Left renal cortex interstitium (tissue), 4 donors: Measurements from ENCODE around the gene COL4A1. TPM values are rescaled to one million over a fixed set of nuclear protein-coding genes. Genes with fewer than 3 reads are reported as not detected.

ENCODE experiments used
- DNase-seq, 4 donors: peaks; one replicate each; pipeline ENCODE4 v3.0.0-alpha.2; 2013; ENCODE audit warnings: low read depth in 4 of 4, low spot score in 2 of 4, missing footprints in 1 of 4
- polyA plus RNA-seq, 4 donors: library from polyadenylated mRNA; unstranded; fragments of 120-200 nt; gene quantifications; one replicate each; pipeline ENCODE4 v1.2.1, GENCODE V29; 2013; ENCODE audit not compliant: insufficient read length in 4 of 4

The COL4A1 gene
- polyA plus RNA-seq, 4 donors, result 518 to 626 (median 569) TPM

GRCh38 chr13:110280985-110281688 is 25.8 kb downstream of the COL4A1 start:
- no peak for DNase-seq

DNA sequence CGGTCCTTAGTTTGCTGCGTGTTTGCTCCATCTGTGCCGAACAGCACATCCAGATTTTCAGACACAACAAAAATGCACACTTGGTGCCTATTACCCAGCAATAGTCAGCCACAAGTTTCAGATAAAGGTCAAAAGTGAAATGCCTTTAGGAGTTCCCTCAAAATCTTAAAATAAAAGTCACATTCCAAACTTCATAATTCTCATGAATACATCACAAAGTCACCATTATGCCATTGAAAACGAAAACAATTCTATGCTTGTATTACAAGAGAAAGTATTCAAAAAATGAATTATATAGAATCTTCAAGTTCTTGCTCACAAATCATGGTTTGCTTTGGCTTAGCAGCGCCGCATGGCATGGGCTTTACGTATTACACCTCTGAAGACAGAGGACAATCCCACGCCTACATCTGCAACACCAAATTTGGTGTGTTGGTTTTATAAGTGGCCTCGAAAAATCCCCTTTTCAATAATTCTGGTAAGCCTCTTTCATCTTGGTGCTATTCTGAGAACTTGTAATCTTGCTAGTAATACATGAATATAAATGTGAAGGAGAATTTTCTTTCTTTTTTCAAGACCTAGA is 26.6 kb downstream of the COL4A1 start:
- no peak for DNase-seq

GRCh38 chr13:110279684-110280083 is 27.3 kb downstream of the COL4A1 start:
- DNase-seq, result no peak

- DNase-seq, result no peak
These were observed 28.1 kb downstream of the COL4A1 start for GRCh38 chr13:110278859-110279258.

- DNase-seq, result no peak
These were observed 29.5 kb downstream of the COL4A1 start for GRCh38 chr13:110277357-110277975.

- no peak for DNase-seq
These were observed 30.4 kb downstream of the COL4A1 start for GRCh38 chr13:110276553-110276950.

DNA sequence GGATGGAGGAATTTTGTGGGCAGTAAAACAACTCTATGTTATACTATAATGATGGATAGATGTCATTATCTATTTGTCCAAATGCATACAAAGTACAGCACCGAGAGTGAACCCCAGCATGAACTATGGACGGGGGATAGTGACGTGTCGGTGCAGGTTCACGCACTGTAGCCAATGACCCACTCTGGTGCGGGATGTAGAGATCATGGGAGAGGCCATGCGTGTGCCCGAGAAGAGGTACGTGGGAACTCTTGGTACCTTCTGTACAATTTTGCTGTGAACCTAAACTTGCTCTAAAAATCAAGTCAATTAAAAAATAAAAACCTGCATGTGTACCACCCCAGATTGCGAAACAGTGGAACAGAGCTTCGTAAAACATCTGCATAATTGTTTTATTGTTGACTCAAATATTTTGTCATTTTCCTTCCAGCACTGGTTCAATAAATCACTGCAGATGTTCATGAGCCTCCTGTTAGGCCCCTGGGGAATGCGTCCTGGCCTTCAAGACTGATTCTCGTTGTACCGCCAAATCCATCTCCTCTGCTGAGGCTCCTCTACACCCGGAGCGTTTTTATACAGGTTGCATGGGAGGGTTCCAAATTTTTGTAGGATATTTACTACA is 30.9 kb downstream of the COL4A1 start:
- DNase-seq, result no peak

GRCh38 chr13:110274687-110275086 is 32.3 kb downstream of the COL4A1 start:
- DNase-seq, result no peak

DNA sequence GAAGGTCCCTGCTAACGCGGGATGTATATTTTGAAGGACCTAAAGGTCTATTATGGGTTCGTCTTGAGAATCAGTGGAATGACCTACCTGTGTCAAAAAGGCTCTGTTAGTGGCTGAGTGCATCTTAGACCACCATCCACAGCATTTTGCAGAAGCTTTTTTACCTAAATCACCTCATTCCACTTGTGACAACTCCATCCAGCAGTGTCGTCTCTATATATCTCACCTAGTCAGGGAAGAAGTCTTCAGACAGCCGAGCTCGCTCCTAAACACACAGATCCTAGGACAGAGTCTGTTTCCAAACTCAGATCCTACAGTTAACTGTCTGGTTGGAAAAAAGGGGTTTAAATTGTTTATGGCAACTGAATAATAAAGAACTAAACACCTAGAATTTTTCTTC is 33.7 kb downstream of the COL4A1 start:
- DNase-seq, result no peak

- no peak for DNase-seq
These were observed 34.3 kb downstream of the COL4A1 start for GRCh38 chr13:110272651-110273050.

GRCh38 chr13:110272227-110272626 is 34.7 kb downstream of the COL4A1 start:
- no peak for DNase-seq

GRCh38 chr13:110271313-110271712 is 35.6 kb downstream of the COL4A1 start:
- DNase-seq, result no peak

GRCh38 chr13:110270507-110270906 is 36.5 kb downstream of the COL4A1 start:
- DNase-seq, result no peak

DNA sequence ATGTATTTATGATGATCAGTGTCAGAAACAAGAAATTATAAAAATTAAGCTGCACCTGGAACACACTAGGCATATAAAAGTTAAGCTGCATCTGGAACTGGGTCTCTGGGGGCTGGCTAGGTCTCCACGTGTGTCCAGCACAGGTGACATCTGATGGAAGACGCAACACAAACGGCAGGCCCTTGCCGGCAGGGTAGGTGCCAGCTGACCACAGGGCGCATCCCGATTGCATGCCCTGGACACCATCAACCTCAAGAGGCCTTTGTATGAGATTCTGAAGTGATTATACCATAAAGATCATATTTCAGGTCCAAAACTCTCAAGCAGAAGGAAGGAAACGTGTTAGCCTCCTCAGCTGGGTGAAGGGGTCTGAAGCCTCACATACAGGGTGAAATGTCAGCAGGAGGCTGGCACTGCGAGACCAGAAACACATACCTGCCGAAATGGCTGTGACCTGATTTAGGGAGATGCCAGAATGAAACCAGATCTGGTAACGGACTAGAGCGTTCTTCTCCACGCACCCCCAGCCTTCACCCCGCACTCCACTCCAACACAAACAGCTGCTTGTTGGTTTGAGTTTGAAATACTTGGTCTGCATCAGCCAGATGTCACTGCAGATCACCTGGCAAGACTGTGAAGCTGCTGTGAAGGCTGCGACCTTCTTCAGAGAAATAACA is 37.3 kb downstream of the COL4A1 start:
- DNase-seq, result no peak

DNA sequence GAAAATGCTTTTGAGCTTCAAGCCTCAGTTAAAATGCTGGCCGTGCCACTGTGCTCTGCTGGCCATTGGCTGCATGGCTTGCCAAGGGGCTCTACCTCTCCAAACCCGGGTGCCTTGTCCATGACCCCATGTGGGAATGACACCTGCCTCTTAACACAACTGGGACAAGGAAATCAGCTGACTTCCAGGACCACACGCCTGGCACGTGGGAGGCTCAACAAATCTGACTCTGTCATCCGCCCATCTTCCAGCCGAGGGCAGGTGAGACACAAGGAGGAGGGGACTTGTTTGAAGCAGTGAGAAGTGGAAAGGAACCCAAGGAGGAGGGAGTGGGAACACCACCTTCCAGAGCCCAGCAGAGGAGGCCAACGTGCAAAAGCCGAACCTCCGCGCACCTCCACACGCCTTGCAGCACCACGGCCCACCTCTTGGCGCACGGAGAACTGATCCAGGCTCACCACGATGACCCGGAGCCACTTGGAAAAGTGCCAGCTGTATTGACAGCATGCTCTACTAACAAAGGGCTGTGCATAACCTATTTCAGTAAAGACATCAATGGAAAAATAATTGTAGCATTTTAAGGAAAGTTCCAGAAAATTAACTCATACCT is 38.3 kb downstream of the COL4A1 start:
- no peak for DNase-seq

DNA sequence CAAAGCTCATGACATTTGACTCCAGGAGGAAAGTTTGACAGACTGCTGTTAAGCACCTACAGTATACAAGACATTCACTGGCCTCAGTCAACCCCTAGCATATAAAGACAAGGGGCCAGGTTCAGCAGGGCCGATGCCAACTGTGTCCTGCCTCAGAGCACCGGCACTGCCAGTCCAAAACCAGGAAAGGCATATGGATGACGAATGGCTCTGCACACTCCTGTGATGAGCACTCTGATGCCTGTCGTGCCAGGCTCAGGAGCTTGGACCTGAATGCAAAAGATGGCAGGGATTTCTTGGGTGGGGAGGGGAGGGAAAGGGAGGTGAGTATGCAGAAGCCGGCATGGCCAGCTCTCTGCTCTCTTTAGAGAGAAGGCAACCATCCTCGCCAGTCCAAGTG is 38.9 kb downstream of the COL4A1 start:
- no peak for DNase-seq

DNA sequence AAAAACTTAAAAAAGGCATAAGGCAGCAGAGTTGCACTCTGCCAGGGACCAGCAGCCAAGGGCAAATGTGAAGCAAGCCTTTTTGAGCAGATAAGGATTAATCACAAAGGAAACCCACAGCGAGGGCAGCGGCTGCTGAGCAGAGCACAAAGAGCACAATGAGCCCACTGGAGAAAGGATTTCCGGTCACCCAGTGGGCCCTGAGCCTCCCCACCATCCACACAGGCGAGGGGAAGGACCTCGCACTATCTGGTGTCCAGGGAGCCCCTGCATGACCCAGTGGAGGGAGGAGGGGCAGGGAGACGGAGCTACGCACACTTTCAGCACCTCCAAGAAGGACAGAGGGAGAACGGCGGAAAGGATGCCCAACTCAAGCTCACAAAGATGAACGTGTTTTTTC is 40.0 kb downstream of the COL4A1 start:
- no peak for DNase-seq

GRCh38 chr13:110266431-110266809 is 40.5 kb downstream of the COL4A1 start:
- DNase-seq, result no peak

DNA sequence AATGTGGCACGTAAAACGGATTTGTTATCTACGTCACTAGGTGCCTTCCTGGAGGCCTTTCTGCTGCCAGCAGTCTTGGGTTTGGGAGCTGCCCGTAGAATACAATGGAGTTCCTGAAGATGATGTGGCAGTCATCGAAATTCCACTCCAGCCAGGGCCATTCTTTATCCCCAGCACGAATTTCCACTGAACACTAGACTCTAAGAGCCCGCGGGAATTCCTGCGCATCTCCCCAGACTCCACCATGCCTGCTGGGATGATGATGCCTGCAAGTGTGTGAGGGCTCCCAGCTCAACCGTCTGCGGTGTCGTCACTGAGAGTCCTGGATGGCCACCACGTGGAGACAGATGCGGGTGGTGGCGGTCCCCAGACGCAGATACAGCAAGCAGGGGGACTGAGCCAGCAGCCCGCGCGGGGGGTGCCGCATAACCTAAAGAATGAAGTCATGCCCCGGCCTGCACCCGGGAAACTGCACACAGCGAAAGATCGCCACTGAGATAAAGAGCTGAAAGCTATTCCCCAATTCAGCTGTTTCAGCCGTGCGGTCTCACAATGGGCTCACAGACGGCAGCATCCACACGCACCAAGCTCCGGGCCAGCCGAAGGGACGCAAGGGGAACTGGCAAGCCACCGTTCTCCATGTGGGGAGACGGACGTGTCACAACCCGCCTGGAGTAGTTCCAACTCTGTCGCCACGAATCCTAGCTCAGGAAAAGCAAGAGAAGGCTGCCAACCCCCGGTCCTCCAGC is 41.1 kb downstream of the COL4A1 start:
- no peak for DNase-seq

GRCh38 chr13:110265341-110265681 is 41.6 kb downstream of the COL4A1 start:
- no peak for DNase-seq
